Colonic mucosa (tissue), 4 donors: ENCODE results near the gene TMEM179. TPM values are rescaled to one million over a fixed set of nuclear protein-coding genes. Genes with fewer than 3 reads are reported as not detected.

Experiments
- DNase-seq: peaks from one replicate; pipeline ENCODE4 v3.0.0-alpha.2; 2020
- H3K27ac ChIP-seq: fragments of 200-600 bp; one replicate; pipeline ENCODE4 v1.8.0; 2021
- H3K27me3 ChIP-seq: fragments of 200-600 bp; one replicate; pipeline ENCODE4 v1.8.0; 2021
- H3K36me3 ChIP-seq: fragments of 200-600 bp; one replicate; pipeline ENCODE4 v1.8.0; 2021
- H3K4me1 ChIP-seq: fragments of 200-600 bp; one replicate; pipeline ENCODE4 v1.8.0; 2021; ENCODE audit warnings: mild to moderate bottlenecking
- H3K4me3 ChIP-seq: fragments of 200-600 bp; one replicate; pipeline ENCODE4 v1.8.0; 2021
- H3K9ac ChIP-seq, 2 donors: one replicate each; pipeline ENCODE4 v1.7.0; 2013; ENCODE audit warnings: control low read depth in 2 of 2, low read depth in 2 of 2, low read length in 2 of 2
- H3K9me3 ChIP-seq: fragments of 200-600 bp; one replicate; pipeline ENCODE4 v1.8.0; 2021
- CTCF ChIP-seq: fragments of 200-600 bp; IDR thresholded peaks from one replicate; pipeline ENCODE4 v1.8.0; 2022; ENCODE audit warnings: antibody characterized with exemption, mild to moderate bottlenecking
- intact Hi-C: fragments of 100-400 bp; cut with DNase I; formaldehyde crosslinking; loops from one replicate; pipeline ENCODE4 v1.14.1; 2022
- total RNA-seq, 2 donors: library from RNA; stranded (reverse); fragmentation: NEBNext Ultra II Directional in 1 of 2; extraction: Animal tissue kit (Norgen Biotek cat#: 25700) in 1 of 2; gene quantifications; one replicate each; pipeline ENCODE4 v1.2.1, GENCODE V29; 2021
- donor health status: healthy.
- donor health status: DM: no; HTN: no; CAD: no.
- donor health status: DM: no; HTN: no; CAD: no.

Gene TMEM179
- total RNA-seq, 2 donors from 2014 or later, result 0.69 TPM; not detected in 1

DNA sequence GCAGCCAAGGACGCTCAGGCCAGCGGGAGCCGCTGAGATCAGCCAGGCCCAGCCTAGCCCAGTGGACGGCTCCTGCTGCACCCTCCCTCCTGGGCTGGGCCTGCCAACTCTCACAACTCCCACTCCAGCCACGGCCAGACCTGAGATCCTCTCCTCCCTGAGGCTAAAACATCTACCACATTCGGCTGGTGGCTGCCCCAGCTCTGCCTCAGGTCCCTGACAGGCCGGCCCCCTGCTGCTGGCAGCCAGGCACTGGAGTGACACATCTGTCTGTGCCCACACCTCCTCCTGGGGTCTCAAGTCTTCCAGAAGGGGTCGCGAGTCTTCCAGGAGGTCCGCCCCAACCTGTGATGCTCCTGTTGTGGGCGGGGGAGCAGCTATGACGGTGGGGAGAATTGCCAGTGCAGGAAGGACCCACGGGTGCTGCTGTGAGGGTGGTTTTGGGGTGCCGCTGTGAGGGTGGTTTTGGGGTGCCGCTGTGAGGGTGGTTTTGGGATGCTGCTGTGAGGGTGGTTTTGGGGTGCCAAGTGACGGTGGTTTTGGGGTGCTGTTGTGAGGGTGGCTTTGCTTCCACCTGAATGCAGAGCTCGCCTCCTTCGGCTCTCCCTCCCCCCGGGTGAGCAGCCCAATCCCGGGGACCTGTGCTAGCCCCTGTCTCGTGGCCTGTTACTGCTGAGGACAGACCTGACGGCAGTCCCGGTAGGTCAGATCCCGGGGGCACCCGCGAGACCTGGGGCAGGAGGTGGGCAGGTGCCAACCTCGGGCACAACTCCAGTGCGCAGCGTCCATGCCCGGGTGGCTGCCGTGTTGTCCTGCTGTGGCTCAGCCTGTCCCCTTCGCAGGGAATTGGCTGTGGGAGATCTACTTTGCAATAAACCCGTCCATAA is 52.5 kb downstream of the TMEM179 start:
- Histone ChIP-seq H3K9ac (no peak overlapping the region), H3K36me3 (no peaks in the 10 kb centered on the region), H3K4me3 (no peak overlapping the region), H3K9me3 (no peaks in the 10 kb centered on the region), H3K4me1 (no peaks in the 10 kb centered on the region), H3K27ac (no peak overlapping the region), H3K27me3 (no peaks in the 10 kb centered on the region)
- no peak for TF ChIP-seq CTCF
- intact Hi-C loops, result no loop called here
- DNase-seq, result no peak

DNA sequence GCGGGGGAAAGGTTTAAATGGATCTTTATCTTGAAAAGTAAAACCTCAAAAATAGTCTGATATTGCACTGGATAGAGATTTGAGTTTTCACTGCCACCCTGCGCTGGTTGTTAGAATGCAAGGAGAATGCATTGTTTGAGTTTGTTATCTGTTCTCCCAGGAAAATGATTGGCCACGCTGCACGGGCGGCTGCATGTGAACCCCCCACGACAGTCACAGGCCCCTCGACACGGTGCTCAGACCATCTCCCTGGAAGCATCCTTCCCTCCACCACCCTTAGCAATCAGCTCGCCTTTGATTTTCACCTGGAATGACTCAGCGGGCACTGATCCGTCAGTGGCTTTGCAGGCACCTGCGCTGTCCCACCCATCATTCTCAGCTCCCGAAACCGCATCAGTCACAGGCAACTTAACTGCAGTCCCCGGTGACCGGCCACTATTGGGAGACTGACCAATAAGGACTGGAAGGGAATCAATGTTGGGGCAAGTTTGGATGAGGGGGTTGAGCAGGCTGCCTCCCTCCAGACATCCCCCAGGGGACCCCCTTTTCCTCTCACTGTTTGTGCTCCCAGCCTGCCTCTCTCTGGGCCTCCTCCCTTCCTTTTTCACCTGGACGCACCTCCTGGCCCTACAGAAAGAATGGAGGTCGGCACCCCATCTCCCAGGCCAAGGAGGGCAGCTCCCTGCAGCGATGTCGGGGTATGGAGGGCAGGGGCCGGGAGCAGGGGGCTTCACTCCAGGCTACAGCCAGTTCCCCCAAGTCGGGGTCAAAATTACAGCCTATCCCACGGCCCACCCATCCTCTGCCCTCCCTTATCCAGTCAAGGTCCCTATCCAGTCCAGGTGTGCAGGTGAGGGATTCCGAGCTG is 53.5 kb downstream of the TMEM179 start:
- Histone ChIP-seq H3K4me3 (no peak overlapping the region), H3K4me1 (no peaks in the 10 kb centered on the region), H3K36me3 (no peaks in the 10 kb centered on the region), H3K27ac (no peak overlapping the region), H3K9me3 (no peaks in the 10 kb centered on the region), H3K9ac (no peak overlapping the region), H3K27me3 (no peaks in the 10 kb centered on the region)
- DNase-seq, result no peak
- no peak for TF ChIP-seq CTCF
- intact Hi-C loops, result no loop called here

GRCh38 chr14:104550340-104550860 is 54.2 kb downstream of the TMEM179 start:
- Histone ChIP-seq H3K4me3 (no peak overlapping the region), H3K9me3 (no peaks in the 10 kb centered on the region), H3K36me3 (no peaks in the 10 kb centered on the region), H3K9ac (no peak overlapping the region), H3K27me3 (peaks cover 4% of the 10 kb centered on the region), H3K4me1 (no peaks in the 10 kb centered on the region), H3K27ac (no peak overlapping the region)
- no peak for TF ChIP-seq CTCF
- intact Hi-C loops, result no loop called here
- no peak for DNase-seq

DNA sequence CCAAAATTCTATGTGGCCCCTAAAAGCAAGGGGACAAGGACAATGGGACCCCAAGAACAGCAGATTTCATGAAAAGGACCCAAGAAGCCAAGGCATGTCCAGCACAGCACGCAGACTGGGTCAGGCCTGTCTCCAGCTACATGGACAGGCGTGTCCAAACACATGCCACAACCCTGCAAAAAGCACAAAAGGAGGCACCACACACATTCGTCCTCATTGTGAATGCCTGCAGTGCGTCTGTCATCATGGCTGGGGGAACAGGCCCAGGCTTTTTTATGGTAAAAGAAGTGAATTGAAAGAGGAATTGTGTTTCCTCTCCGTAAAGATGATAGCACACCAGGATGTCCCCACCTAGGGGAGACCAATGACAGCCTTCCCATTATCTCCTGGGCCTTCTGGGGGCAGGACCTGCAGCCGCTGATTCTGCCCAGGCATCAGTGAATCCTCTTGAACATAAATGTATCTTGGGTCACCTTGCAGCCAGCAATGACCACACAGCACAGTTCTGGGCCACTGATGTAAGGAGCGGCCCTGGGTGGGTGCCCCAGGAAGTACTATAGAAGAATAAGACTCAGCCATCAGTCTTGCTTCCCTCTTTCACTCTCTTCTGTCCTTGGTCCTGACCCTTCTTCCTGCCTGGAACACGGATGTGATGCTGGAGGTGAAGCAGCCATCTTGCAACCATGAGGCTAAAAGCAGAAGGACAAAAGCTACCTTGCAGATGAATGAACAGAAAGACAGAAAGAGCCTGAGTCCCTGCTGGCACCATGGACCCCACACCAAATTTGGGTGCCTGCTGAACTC is 54.8 kb downstream of the TMEM179 start:
- no peaks in the 10 kb centered on the region for H3K36me3 ChIP-seq
- DNase-seq, result no peak
- TF ChIP-seq CTCF, result no peak
- H3K4me1 ChIP-seq, result no peaks in the 10 kb centered on the region
- intact Hi-C loops, result no loop called here
- H3K27ac ChIP-seq, result no peak overlapping the region
- no peaks in the 10 kb centered on the region for H3K9me3 ChIP-seq
- H3K4me3 ChIP-seq, result no peak overlapping the region
- no peak overlapping the region for H3K9ac ChIP-seq
- peaks cover 4% of the 10 kb centered on the region for H3K27me3 ChIP-seq
